OCI-LY1 (cell line): Measurements from ENCODE around the gene CDC42BPA.

Source experiments
- H2AFZ ChIP-seq: fragments of 200-600 bp; sonication (generic), shearing (Covaris generic); 2 replicates; pipeline ENCODE4 v1.6.0; 2014; ENCODE audit warnings: antibody characterized with exemption, mild to moderate bottlenecking, low read length
- H3F3A ChIP-seq: fragments of 200-600 bp; sonication (generic), shearing (Covaris generic); 2 replicates; pipeline ENCODE4 v1.6.0; 2014; ENCODE audit warnings: mild to moderate bottlenecking, antibody characterized with exemption, low read length, moderate library complexity; ENCODE audit not compliant: insufficient read depth
- H3K27ac ChIP-seq: fragments of 200-600 bp; sonication (generic); 2 replicates; pipeline ENCODE4 v1.5.1; 2014; ENCODE audit warnings: low read length, mixed run types, mild to moderate bottlenecking, low read depth; ENCODE audit not compliant: poor library complexity, severe bottlenecking
- H3K27me3 ChIP-seq: fragments of 200-600 bp; sonication (generic); 2 replicates; pipeline ENCODE4 v1.6.0; 2014; ENCODE audit warnings: antibody characterized with exemption, mild to moderate bottlenecking, low read length, moderate library complexity; ENCODE audit not compliant: insufficient read depth
- H3K36me3 ChIP-seq: fragments of 200-600 bp; sonication (generic); 2 replicates; pipeline ENCODE4 v1.6.1; 2014; ENCODE audit warnings: mild to moderate bottlenecking, antibody characterized with exemption, low read length, moderate library complexity, mixed read lengths; ENCODE audit not compliant: insufficient read depth
- H3K4me1 ChIP-seq: fragments of 200-600 bp; sonication (generic); 2 replicates; pipeline ENCODE4 v1.5.1; 2014; ENCODE audit warnings: mild to moderate bottlenecking, low read length, moderate library complexity; ENCODE audit not compliant: insufficient read depth, severe bottlenecking
- H3K4me2 ChIP-seq: fragments of 200-600 bp; sonication (generic), shearing (Covaris generic); 2 replicates; pipeline ENCODE4 v1.6.1; 2014; ENCODE audit warnings: low read length
- H3K4me3 ChIP-seq: fragments of 200-600 bp; sonication (generic); 2 replicates; pipeline ENCODE4 v1.5.1; 2014; ENCODE audit warnings: low read length, low read depth, mild to moderate bottlenecking, mixed read lengths; ENCODE audit not compliant: poor library complexity, severe bottlenecking
- H3K79me2 ChIP-seq: fragments of 200-600 bp; shearing (Covaris generic); 2 replicates; pipeline ENCODE4 v1.6.1; 2016; ENCODE audit warnings: mixed run types, low read length, mixed read lengths; ENCODE audit not compliant: insufficient read depth
- H3K9ac ChIP-seq: fragments of 200-600 bp; sonication (generic), shearing (Covaris generic); 2 replicates; pipeline ENCODE4 v1.6.1; 2014; ENCODE audit warnings: mild to moderate bottlenecking, low read length, mixed read lengths
- H3K9me2 ChIP-seq: fragments of 200-600 bp; sonication (generic), shearing (Covaris generic); 2 replicates; pipeline ENCODE4 v1.6.1; 2014; ENCODE audit warnings: low read depth, mild to moderate bottlenecking, low read length, mixed read lengths
- H3K9me3 ChIP-seq: fragments of 200-600 bp; shearing (Covaris generic); 2 replicates; pipeline ENCODE4 v1.6.1; 2014; ENCODE audit warnings: low read length, mixed read lengths
- H4K20me1 ChIP-seq: fragments of 200-600 bp; sonication (generic), shearing (Covaris generic); 2 replicates; pipeline ENCODE4 v1.6.0; 2016; ENCODE audit warnings: mild to moderate bottlenecking, low read length; ENCODE audit not compliant: insufficient read depth
- CTCF ChIP-seq: fragments of 200-600 bp; sonication (generic), shearing (Covaris generic); IDR thresholded peaks from 2 replicates; pipeline ENCODE4 v1.5.1; 2017; ENCODE audit warnings: mild to moderate bottlenecking, antibody characterized with exemption, low read length, moderate library complexity, mixed read lengths
- EZH2 ChIP-seq: fragments of 200-600 bp; sonication (generic), shearing (Covaris generic); IDR thresholded peaks from 2 replicates; pipeline ENCODE4 v1.8.0; 2017; ENCODE audit warnings: borderline replicate concordance, mixed run types, mild to moderate bottlenecking, antibody characterized with exemption, low read length, moderate library complexity, mixed read lengths

Gene CDC42BPA

DNA sequence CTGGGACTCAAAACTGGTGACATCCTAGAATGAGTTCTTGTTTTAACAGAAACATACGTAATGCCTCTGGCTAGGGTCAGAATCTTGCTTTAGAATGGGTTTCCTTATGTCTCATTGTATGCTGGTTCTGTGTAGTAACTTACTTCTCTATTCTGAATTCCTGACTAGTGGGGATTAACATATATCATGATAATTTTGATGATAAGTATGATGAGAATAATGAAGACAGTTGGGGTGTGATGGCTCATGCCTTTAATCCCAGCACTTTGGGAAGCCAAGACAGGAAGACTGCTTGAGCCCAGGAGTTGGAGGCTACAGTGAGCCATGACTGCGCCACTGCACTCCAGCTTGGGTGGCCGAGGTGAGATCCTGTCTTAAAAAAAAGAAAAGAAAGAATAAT lies 31.7 kb upstream of the CDC42BPA start:
- TF ChIP-seq EZH2 (no peak), CTCF (no peak)
- Histone ChIP-seq H3K4me2 (no peak overlapping the region), H4K20me1 (no peaks in the 10 kb centered on the region), H3K79me2 (no peaks in the 10 kb centered on the region), H3K27me3 (no peaks in the 10 kb centered on the region), H3K27ac (no peak overlapping the region), H2AFZ (no peak overlapping the region), H3K4me1 (no peaks in the 10 kb centered on the region), H3F3A (no peaks in the 10 kb centered on the region), H3K36me3 (no peaks in the 10 kb centered on the region), H3K9me3 (no peaks in the 10 kb centered on the region), H3K9ac (no peak overlapping the region), H3K9me2 (no peaks in the 10 kb centered on the region), H3K4me3 (no peak overlapping the region)

- H3K27ac ChIP-seq: no peak overlapping the region
- TF ChIP-seq CTCF (no peak), EZH2 (no peak)
Measured at GRCh38 chr1:227343727-227344551, 25.6 kb upstream of the CDC42BPA start.

GRCh38 chr1:227343206-227343605 lies 24.9 kb upstream of the CDC42BPA start:
- H3K4me1 ChIP-seq: no peaks in the 10 kb centered on the region
- no peak overlapping the region for H3K9ac ChIP-seq
- no peak for TF ChIP-seq EZH2
- TF ChIP-seq CTCF: no peak
- no peaks in the 10 kb centered on the region for H3K9me3 ChIP-seq
- H3F3A ChIP-seq: no peaks in the 10 kb centered on the region
- H3K36me3 ChIP-seq: no peaks in the 10 kb centered on the region
- H4K20me1 ChIP-seq: no peaks in the 10 kb centered on the region
- no peaks in the 10 kb centered on the region for H3K79me2 ChIP-seq
- H3K27me3 ChIP-seq: no peaks in the 10 kb centered on the region
- no peak overlapping the region for H3K27ac ChIP-seq
- no peak overlapping the region for H3K4me3 ChIP-seq
- no peak overlapping the region for H3K4me2 ChIP-seq
- no peaks in the 10 kb centered on the region for H3K9me2 ChIP-seq
- no peak overlapping the region for H2AFZ ChIP-seq

More at GRCh38 chr1:227343727-227344551, 25.6 kb upstream of the CDC42BPA start:
- Histone ChIP-seq H3F3A (no peaks in the 10 kb centered on the region), H3K4me2 (no peak overlapping the region), H3K27me3 (no peaks in the 10 kb centered on the region), H3K4me1 (no peaks in the 10 kb centered on the region), H3K9ac (no peak overlapping the region), H2AFZ (no peak overlapping the region), H3K4me3 (no peak overlapping the region), H3K79me2 (no peaks in the 10 kb centered on the region), H3K36me3 (no peaks in the 10 kb centered on the region), H3K9me2 (no peaks in the 10 kb centered on the region), H4K20me1 (no peaks in the 10 kb centered on the region), H3K9me3 (no peaks in the 10 kb centered on the region)
